NCI-H510A (cell line): ENCODE data around the gene LRRC14B.

Experiments used
- DNase-seq: peaks from one replicate; lab custom pipeline; 2025; lab: John Stamatoyannopoulos, UW

LRRC14B gene

DNA sequence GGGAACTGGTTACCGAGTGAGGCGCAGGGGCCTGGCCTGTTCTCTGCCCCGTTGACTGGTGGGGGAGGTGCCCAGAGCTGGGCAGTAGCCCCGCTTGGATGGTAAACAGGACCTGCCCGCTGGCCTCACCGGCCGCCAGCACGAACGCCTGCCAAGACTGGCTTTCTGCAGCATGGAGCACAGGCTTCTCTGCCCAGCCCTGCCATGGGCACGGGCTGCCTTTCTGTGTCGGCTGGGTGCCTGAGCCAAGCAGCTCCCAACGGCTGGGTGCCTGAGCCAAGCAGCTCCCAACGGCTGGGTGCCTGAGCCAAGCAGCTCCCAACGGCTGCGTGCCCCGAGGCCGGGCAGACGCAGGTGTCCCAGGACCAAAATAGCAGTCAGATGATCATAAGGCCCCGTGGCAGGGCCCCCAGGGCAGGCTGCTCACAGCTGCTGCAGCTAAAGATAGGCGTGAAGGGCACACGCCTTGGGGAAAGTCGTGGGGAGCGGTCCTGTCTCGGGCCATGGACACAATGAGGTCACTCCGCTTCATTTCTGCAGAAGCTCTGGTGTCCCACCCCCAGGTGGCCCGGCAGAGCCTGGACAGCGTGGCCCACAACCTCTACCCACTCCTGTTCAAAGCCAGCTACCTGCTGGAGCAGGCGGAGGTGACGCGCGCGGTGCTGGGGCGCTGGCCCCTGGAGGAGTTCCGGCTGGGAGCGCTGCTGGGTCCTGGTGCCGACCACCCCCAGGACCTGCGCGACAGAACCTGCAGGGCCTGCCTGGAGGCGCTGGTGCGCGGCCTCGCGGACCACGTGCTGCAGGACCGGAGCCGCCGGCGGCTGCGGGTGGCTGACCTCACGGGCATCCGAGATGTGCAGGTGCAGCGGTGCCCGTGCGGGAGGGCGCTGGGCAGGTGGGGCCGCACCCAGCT lies at the start of gene LRRC14B:
LRRC14B (plus strand) TSS at position 460 of the 913 bp plus-strand sequence; CDS start at position 504, 44 bp downstream.
- no peak for DNase-seq

GRCh38 chr5:141761-142160 lies 49.5 kb upstream of the LRRC14B start:
- no peak for DNase-seq

GRCh38 chr5:142246-142810 lies 49.0 kb upstream of the LRRC14B start:
- DNase-seq: no peak

DNA sequence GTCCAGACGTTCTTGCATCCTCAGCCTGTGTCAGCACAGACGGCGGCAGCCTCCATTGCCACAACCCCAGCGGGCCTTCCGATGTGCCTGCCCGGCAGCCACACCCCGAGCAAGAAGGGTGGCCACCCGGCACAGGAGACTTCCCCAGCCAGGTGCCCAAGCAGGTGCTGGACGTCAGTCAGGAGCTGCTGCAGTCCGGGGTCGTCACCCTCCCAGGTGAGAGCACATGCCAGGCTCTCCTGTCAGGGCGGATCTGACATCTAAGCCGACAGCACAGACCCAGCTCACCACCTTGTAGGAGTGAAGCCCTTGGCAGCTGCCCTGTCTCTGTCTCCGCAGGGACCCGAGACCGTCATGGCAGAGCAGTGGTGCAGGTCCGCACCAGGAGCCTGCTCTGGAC lies 48.3 kb upstream of the LRRC14B start:
- no peak for DNase-seq

GRCh38 chr5:144941-145340 lies 46.4 kb upstream of the LRRC14B start:
- DNase-seq: no peak

GRCh38 chr5:145585-146323 lies 45.5 kb upstream of the LRRC14B start:
- no peak for DNase-seq

DNA sequence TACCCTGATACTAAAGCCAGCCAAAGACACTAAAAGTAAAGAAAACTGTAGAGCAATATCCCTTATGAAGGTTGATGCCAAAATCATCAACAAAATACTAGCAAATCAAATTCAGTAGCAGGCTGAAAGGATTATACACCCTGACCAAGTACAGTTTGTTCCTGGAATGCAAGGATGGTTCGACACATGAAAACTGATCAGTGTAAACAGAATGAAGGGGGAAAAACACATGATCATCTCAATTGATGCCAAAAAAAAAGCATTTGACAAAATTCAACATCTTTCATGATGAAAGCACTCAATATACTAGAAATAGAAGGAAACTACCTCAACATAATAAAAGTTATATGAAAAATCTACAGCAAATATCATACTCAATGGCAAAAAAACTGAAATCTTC lies 43.5 kb upstream of the LRRC14B start:
- DNase-seq: no peak

GRCh38 chr5:149745-150485 lies 41.4 kb upstream of the LRRC14B start:
- DNase-seq: no peak

DNA sequence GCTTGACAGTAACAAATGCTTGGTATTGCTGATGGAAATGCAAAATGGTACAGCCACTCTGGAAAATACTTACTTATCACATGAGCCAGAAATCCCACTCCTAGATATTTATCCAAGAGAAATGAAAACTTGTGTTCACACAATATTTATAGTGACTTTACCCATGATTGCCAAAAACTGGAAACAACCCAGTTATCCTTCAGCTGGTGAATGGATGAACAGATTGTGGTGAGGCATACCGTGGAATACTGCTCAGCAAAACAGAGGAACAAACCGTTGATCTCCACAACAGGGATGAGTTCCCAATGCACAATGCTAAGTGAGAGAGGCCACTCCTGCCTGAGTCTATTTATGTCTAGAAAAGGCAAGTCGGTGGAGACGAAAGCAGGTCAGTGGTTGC lies 40.5 kb upstream of the LRRC14B start:
- DNase-seq: no peak

GRCh38 chr5:152077-152476 lies 39.2 kb upstream of the LRRC14B start:
- DNase-seq: no peak

GRCh38 chr5:153256-153655 lies 38.0 kb upstream of the LRRC14B start:
- no peak for DNase-seq

DNA sequence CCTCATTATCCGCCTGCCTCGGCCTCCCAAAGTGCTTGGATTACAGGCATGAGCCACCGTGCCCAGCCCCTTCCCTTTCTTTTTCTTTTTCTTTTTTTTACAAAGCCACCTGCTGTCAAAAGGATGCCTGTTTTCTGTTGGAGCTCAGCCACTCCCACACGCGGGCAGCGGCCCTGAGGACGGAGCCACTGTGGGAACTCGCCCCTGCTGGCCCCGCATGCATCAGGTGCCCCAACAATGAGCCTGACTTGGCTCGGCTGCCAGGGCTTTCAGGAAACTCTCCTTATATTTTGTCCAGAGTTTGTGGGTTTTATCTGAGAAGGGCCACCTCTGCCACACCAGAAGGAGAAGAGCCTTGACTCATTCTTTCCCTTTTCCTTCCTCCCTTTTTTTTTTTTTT lies 37.1 kb upstream of the LRRC14B start:
- no peak for DNase-seq

- DNase-seq: no peak
Observed at GRCh38 chr5:154826-155225, 36.5 kb upstream of the LRRC14B start.

DNA sequence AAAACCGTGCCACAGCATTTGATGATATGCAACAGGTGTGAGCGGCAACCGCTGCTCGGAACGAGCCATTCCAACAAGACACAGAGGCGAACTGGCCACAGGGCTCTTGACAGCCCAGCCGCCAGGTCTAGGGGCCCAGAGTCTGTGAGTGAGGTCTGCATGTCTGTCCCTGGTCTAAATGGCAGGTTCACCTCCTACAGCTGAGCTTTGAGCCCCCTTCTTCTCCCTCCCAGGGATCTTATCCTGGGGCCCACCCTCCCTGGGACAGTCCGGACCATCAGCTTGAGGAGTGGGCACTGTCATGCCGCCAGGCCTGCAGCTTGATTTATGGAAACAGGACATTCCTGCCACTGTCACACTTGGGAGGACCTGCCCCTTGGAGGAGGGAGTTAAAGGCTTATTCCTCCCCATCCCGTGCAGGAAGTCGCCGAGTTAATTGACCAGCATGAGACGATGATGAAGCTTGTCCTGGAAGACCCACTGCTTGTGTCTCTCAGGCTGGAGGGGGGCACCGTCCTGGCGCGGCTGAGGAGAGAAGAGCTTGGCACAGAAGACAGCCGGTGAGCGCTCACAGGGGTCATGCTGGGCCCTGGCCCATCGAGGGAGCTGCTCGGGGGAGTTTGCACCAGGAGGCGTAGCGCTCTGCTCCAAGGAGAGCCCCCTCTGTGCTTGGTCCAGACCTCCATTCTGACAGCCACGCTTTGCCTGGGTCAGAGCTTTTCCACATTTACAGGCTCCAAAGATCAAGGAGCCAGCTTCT lies 35.5 kb upstream of the LRRC14B start:
- DNase-seq: no peak

DNA sequence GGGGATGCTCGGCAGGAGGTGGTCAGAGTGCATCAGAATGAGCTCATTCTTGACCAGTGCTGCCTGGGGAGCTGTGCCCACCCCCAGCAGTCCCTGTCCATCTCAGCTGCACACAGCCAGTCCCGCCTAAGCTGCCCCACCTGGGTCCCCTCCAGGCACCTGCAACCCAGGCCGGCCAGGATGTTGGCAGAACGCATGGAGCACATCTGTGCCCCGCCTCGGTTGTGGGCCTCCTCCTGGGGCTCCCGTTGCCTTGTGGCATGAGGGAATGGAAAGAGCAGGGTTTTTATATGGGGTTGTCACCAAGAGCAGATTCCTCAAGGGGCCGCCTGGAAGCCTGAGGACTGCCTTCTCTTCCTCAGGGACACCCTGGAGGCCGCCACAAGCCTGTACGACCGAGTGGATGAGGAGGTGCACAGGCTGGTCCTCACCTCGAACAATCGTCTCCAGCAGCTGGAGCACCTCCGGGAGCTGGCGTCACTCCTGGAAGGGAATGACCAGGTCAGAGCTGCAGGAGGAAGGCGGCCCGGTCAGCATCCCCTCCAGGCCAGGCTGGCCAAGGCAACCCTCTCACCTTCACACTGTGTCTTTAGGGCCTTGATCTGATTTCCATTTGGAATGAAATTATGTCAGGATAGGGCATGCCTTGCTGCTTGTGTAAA lies 34.8 kb upstream of the LRRC14B start:
- no peak for DNase-seq

DNA sequence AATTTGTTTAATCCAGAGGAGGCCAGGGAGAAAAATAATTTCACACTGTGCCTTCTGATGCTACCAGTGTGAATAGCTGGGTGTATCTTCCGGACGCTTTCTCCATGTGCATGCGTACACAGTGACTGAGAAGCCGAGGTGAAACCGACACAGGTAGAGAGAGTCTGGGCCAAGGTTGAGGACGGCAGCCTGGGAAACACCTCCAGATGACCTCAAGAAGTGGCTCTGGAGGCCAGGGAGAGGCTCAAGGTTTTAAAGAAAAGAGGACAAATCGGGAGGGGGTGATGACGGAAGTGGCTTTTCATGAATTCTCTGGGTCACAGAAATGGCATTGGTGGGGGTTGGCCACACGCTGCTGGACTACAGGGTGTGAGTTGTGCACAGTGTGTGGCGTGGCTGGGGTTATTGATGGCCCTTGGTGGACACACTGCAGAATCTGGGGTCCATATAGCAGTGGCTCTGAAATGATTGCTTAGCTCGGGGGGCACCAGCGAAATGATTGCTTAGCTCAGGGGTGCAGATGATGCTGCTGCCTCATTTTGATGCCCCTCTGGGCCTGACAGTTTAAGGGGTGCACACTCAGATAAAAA lies 34.1 kb upstream of the LRRC14B start:
- no peak for DNase-seq

DNA sequence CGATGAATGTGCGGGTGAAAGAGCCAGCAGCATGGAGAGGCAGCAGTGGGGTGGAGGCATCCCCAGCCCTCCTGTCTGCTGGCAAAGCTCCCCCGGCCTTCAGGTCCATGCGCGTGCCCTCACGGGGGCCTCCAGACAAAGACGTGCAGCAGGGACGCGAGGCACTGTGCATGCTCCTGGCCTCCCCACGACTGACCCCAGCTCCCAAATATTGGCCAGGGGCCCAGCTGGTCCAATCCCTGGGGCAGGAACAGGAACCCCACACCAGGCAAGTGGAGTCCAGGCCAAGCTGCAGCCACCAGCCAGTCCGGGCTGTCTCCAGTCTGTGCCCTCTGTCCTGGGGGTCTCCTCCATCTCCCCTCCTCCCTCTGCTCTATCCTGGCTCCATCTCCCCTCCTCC lies 33.5 kb upstream of the LRRC14B start:
- no peak for DNase-seq

GRCh38 chr5:158807-159447 lies 32.4 kb upstream of the LRRC14B start:
- DNase-seq: no peak

DNA sequence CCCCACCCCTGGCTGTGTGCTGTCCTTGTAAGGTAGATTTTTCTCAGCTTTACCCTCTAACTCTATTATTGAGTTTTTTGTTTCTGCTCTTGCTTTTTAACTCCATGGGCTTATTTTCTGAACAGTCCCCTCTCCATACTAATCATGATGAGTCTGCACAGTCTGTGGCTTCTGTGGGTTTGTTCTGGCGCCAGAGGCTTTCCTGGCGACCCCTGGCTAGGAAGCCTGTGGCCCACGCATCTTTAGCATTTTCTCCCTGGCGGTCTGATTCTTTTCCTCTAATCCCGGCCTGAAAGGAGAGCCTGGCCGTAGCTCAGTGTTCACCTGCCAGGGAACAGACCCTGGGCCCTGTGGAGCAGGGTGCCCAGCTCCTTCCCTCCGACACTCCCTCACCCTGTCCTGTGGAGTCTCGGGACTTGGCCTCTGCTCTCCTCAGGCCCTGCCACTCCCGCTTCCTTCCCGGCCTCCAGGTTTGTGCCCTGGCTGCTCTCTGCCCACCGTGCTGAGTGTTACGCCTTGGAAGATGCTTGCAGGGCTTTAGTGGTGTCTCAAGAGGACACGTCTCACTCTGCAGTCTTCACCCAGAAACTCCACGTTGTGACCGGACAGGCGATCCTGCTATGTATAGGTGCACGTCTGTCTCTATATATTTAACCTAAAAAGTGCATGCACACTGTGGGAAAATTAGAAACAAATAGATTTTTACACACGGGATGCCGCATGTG lies 31.7 kb upstream of the LRRC14B start:
- no peak for DNase-seq
